Keratinocyte (primary cell): Measurements from ENCODE around the gene ZNF280C. TPM values are rescaled to one million over a fixed set of nuclear protein-coding genes. Genes with fewer than 3 reads are reported as not detected.

Source experiments
- DNase-seq: peaks from one replicate; pipeline ENCODE4 v3.0.0-alpha.2; 2011; ENCODE audit warnings: low read depth, missing footprints, low spot score
- FAIRE-seq: peaks from 2 replicates; lab custom pipeline; 2011; peaks lifted over from hg19 to GRCh38; lab: Jason Lieb, UNC
- H2AFZ ChIP-seq: 2 replicates; pipeline ENCODE4 v1.6.0; 2012; ENCODE audit warnings: low read length, control low read depth, inconsistent platforms; ENCODE audit not compliant: control insufficient read depth
- H3K27ac ChIP-seq: 2 replicates; pipeline ENCODE4 v1.5.1; 2011; ENCODE audit warnings: low read length; ENCODE audit not compliant: control insufficient read depth, insufficient read depth
- H3K27me3 ChIP-seq: 3 replicates; pipeline ENCODE4 v1.6.0; 2011; ENCODE audit warnings: low read length; ENCODE audit not compliant: control insufficient read depth, insufficient read depth; ENCODE audit errors: extremely low read depth
- H3K36me3 ChIP-seq, 2 experiments: 2 replicates in 1 of 2; 3 replicates in 1 of 2; pipeline ENCODE4 v1.5.1; 2011; ENCODE audit warnings: low read length in 2 of 2, mild to moderate bottlenecking in 1 of 2; ENCODE audit not compliant: control insufficient read depth in 2 of 2, insufficient read depth in 2 of 2; ENCODE audit errors: extremely low read depth in 1 of 2
- H3K4me1 ChIP-seq: 3 replicates; pipeline ENCODE4 v1.5.1; 2011; ENCODE audit warnings: low read length; ENCODE audit not compliant: control insufficient read depth, insufficient read depth; ENCODE audit errors: extremely low read depth
- H3K4me2 ChIP-seq: 3 replicates; pipeline ENCODE4 v1.6.0; 2011; ENCODE audit warnings: low read depth, low read length; ENCODE audit not compliant: control insufficient read depth, insufficient read depth; ENCODE audit errors: extremely low read depth
- H3K4me3 ChIP-seq, 3 experiments: fragments of 200-600 bp in 1 of 3; sonication (generic) in 1 of 3; 2 replicates in 2 of 3; 3 replicates in 1 of 3; pipeline ENCODE4 v1.5.1; 2011 to 2016; ENCODE audit warnings: low read length in 3 of 3, mild to moderate bottlenecking in 3 of 3, control low read depth in 2 of 3, inconsistent platforms in 1 of 3, low read depth in 1 of 3, mixed read lengths in 1 of 3, mixed run types in 1 of 3, moderate library complexity in 1 of 3; ENCODE audit not compliant: control insufficient read depth in 2 of 3, insufficient read depth in 2 of 3; ENCODE audit errors: extremely low read depth in 1 of 3
- H3K79me2 ChIP-seq: 2 replicates; pipeline ENCODE4 v1.6.0; 2012; ENCODE audit warnings: low read length; ENCODE audit not compliant: control insufficient read depth, insufficient read depth
- H3K9ac ChIP-seq: 3 replicates; pipeline ENCODE4 v1.6.0; 2011; ENCODE audit warnings: low read length; ENCODE audit not compliant: control insufficient read depth, insufficient read depth; ENCODE audit errors: extremely low read depth
- H3K9me1 ChIP-seq: 3 replicates; pipeline ENCODE4 v1.6.0; 2011; ENCODE audit warnings: low read length; ENCODE audit not compliant: control insufficient read depth, insufficient read depth; ENCODE audit errors: extremely low read depth
- H3K9me3 ChIP-seq: 2 replicates; pipeline ENCODE4 v1.5.1; 2012; ENCODE audit warnings: low read depth, low read length; ENCODE audit not compliant: control insufficient read depth
- H4K20me1 ChIP-seq: 3 replicates; pipeline ENCODE4 v1.6.0; 2011; ENCODE audit warnings: low read length; ENCODE audit not compliant: control insufficient read depth, insufficient read depth; ENCODE audit errors: extremely low read depth
- EZH2 ChIP-seq: IDR thresholded peaks from one replicate; pipeline ENCODE4 v1.6.1; 2012; ENCODE audit warnings: inconsistent platforms, mild to moderate bottlenecking, low read length, moderate library complexity
- dilution Hi-C: fragments of 300-500 bp; cut with MboI; formaldehyde crosslinking; loops from one replicate; pipeline ENCODE4 v1.7.0; 2020; ENCODE audit warnings: low sequenced_read_pairs; ENCODE audit not compliant: extremely low pct_ligation_motif_present
- polyA plus RNA-seq, 5 experiments: library from polyadenylated mRNA; depleted of rRNA in 3 of 5; stranded (reverse) in 3 of 5; stranded (forward) in 1 of 5; unstranded in 1 of 5; fragments of >200 nt; gene quantifications; 1 replicate in 1 of 5; 2 replicates in 3 of 5; 3 replicates in 1 of 5; pipeline versions ENCODE4 v1.2.1 to v1.2.3, GENCODE V29; 2011 to 2012; ENCODE audit warnings: missing spikeins in 2 of 5, low read depth in 1 of 5, low replicate concordance in 1 of 5
- TF ChIP-seq, protein P1 (sequence below), 3 experiments: IDR thresholded peaks in 1 of 3; conservative IDR thresholded peaks in 1 of 3; optimal IDR thresholded peaks in 1 of 3; 2 replicates in 2 of 3; 3 replicates in 1 of 3; pipeline versions ENCODE3 to v1.5.1; 2011; ENCODE audit warnings: low read length in 3 of 3, mild to moderate bottlenecking in 3 of 3, moderate library complexity in 2 of 3, control low read depth in 1 of 3, inconsistent platforms in 1 of 3; ENCODE audit not compliant: insufficient read depth in 2 of 3; ENCODE audit errors: extremely low read depth in 1 of 3

Gene ZNF280C
- polyA plus RNA-seq, 1 donor (not counting 4 experiments of a cell fraction or from before 2014, with no cell fraction given), result 4.7 TPM

GRCh38 chrX:130197464-130197863 is 71.2 kb downstream of the ZNF280C start:
- no peak overlapping the region for H2AFZ ChIP-seq
- H3K9me1 ChIP-seq, result no peaks in the 10 kb centered on the region
- H3K36me3 ChIP-seq, result no peaks in the 10 kb centered on the region
- no peak overlapping the region for H3K4me2 ChIP-seq
- dilution Hi-C loops, result no loop called here
- H3K9me3 ChIP-seq, result no peaks in the 10 kb centered on the region
- no peak for DNase-seq
- H3K79me2 ChIP-seq, result no peaks in the 10 kb centered on the region
- H3K27ac ChIP-seq, result no peak overlapping the region
- H3K4me1 ChIP-seq, result no peaks in the 10 kb centered on the region
- no peak for FAIRE-seq
- no peak overlapping the region for H3K4me3 ChIP-seq
- H4K20me1 ChIP-seq, result no peaks in the 10 kb centered on the region
- TF ChIP-seq, protein P1, sequence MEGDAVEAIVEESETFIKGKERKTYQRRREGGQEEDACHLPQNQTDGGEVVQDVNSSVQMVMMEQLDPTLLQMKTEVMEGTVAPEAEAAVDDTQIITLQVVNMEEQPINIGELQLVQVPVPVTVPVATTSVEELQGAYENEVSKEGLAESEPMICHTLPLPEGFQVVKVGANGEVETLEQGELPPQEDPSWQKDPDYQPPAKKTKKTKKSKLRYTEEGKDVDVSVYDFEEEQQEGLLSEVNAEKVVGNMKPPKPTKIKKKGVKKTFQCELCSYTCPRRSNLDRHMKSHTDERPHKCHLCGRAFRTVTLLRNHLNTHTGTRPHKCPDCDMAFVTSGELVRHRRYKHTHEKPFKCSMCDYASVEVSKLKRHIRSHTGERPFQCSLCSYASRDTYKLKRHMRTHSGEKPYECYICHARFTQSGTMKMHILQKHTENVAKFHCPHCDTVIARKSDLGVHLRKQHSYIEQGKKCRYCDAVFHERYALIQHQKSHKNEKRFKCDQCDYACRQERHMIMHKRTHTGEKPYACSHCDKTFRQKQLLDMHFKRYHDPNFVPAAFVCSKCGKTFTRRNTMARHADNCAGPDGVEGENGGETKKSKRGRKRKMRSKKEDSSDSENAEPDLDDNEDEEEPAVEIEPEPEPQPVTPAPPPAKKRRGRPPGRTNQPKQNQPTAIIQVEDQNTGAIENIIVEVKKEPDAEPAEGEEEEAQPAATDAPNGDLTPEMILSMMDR (optimal IDR thresholded peaks at IDR 0.05 in 1 of 3, IDR thresholded peaks at IDR 0.05 in 1 of 3, conservative IDR thresholded peaks at IDR 0.05 in 1 of 3; ENCODE audit: extremely low read depth in 1 of 3, insufficient read depth in 2 of 3, low read length in 3 of 3), result no peak
- TF ChIP-seq EZH2, result no peak
- no peaks in the 10 kb centered on the region for H3K27me3 ChIP-seq
- no peak overlapping the region for H3K9ac ChIP-seq

DNA sequence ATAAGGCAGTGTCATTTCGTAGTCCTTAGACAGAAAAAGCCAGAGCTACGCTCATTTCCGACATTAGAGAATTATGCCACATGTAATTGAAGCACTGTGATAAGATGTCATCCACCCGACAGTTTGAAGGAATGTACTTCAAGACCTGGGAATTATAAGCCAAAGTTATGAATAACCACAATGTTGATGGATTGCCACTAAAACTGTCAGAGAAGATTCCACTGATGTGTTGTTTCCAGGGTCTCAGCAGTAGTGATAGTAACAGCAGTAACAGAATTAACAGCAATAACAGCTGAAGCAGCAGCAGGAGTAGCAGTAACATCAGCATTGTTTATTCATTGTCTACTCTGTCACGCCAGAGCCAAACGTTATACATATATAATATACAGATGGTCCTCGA is 72.2 kb downstream of the ZNF280C start:
- no peaks in the 10 kb centered on the region for H3K79me2 ChIP-seq
- H3K36me3 ChIP-seq, result no peaks in the 10 kb centered on the region
- H4K20me1 ChIP-seq, result no peaks in the 10 kb centered on the region
- H3K4me3 ChIP-seq, result no peak overlapping the region
- no peaks in the 10 kb centered on the region for H3K9me1 ChIP-seq
- H2AFZ ChIP-seq, result no peak overlapping the region
- H3K27ac ChIP-seq, result no peak overlapping the region
- no peak overlapping the region for H3K4me2 ChIP-seq
- no peak overlapping the region for H3K9ac ChIP-seq
- no peaks in the 10 kb centered on the region for H3K9me3 ChIP-seq
- H3K27me3 ChIP-seq, result no peaks in the 10 kb centered on the region
- DNase-seq (no peak), FAIRE-seq (no peak)
- TF ChIP-seq, protein P1 (optimal IDR thresholded peaks at IDR 0.05 in 1 of 3, IDR thresholded peaks at IDR 0.05 in 1 of 3, conservative IDR thresholded peaks at IDR 0.05 in 1 of 3; ENCODE audit: extremely low read depth in 1 of 3, insufficient read depth in 2 of 3, low read length in 3 of 3), result no peak
- no peak for TF ChIP-seq EZH2
- dilution Hi-C loops, result no loop called here
- H3K4me1 ChIP-seq, result no peaks in the 10 kb centered on the region
